DMS 273 (cell line): ENCODE measurements around the gene TOPAZ1.
A peak's percentile ranks its signal among the peaks of the same experiment; 100 is the strongest.

Source experiments
- DNase-seq: peaks from one replicate; lab custom pipeline; 2025; ENCODE audit not compliant: unreplicated experiment; lab: John Stamatoyannopoulos, UW

The TOPAZ1 gene

GRCh38 chr3:44241706-44242105, at the start of gene TOPAZ1:
Gene TOPAZ1, plus strand, starts transcription at chr3:44241886. Its CDS starts 168 bp downstream, at chr3:44242054.
- no peak for DNase-seq

- peak; percentile 82 for DNase-seq
These were observed 43.1 kb upstream of the TOPAZ1 start for GRCh38 chr3:44198284-44199269.

GRCh38 chr3:44206261-44206660, 35.4 kb upstream of the TOPAZ1 start:
- DNase-seq: no peak

GRCh38 chr3:44206862-44207652, 34.6 kb upstream of the TOPAZ1 start:
- DNase-seq: no peak

- no peak for DNase-seq
These were observed 33.6 kb upstream of the TOPAZ1 start for GRCh38 chr3:44208086-44208485.

GRCh38 chr3:44208568-44208967, 33.1 kb upstream of the TOPAZ1 start:
- DNase-seq: no peak

- no peak for DNase-seq
These were observed 30.7 kb upstream of the TOPAZ1 start for GRCh38 chr3:44210967-44211366.

- DNase-seq: no peak
These were observed 19.3 kb upstream of the TOPAZ1 start for GRCh38 chr3:44222337-44222736.

GRCh38 chr3:44223299-44223698, 18.4 kb upstream of the TOPAZ1 start:
- no peak for DNase-seq

- DNase-seq: no peak
These were observed 17.6 kb upstream of the TOPAZ1 start for GRCh38 chr3:44224131-44224530.

GRCh38 chr3:44226573-44226972, 15.1 kb upstream of the TOPAZ1 start:
- no peak for DNase-seq

GRCh38 chr3:44227632-44228031, 14.1 kb upstream of the TOPAZ1 start:
- DNase-seq: no peak

GRCh38 chr3:44228900-44229299, 12.8 kb upstream of the TOPAZ1 start:
- no peak for DNase-seq

- no peak for DNase-seq
These were observed 9.3 kb upstream of the TOPAZ1 start for GRCh38 chr3:44232407-44232806.

GRCh38 chr3:44234648-44235268, 6.9 kb upstream of the TOPAZ1 start:
- no peak for DNase-seq

- DNase-seq: peak; percentile 71
These were observed 5.8 kb upstream of the TOPAZ1 start for GRCh38 chr3:44235604-44236484.

GRCh38 chr3:44236485-44236908, 5.2 kb upstream of the TOPAZ1 start:
- no peak for DNase-seq

- DNase-seq: no peak
These were observed 4.5 kb upstream of the TOPAZ1 start for GRCh38 chr3:44237161-44237560.

- DNase-seq: no peak
These were observed 4.0 kb upstream of the TOPAZ1 start for GRCh38 chr3:44237665-44238064.

- DNase-seq: no peak
These were observed 2.8 kb upstream of the TOPAZ1 start for GRCh38 chr3:44238889-44239288.
